Neural cell (in vitro differentiated cells): Measurements from ENCODE around the gene AKT3.

ENCODE experiments used
- EP300 ChIP-seq: fragments of 450-650 bp; conservative IDR thresholded peaks from 2 replicates; pipeline ENCODE4 v1.6.1; 2014; ENCODE audit warnings: antibody characterized with exemption, mild to moderate bottlenecking, moderate library complexity; ENCODE audit not compliant: poor library complexity, severe bottlenecking
- EZH2 ChIP-seq: fragments of 200-600, 300-800 bp; shearing (Covaris generic), sonication (generic); IDR thresholded peaks from 2 replicates; pipeline ENCODE4 v1.6.1; 2014; ENCODE audit warnings: antibody characterized with exemption, low read length, borderline replicate concordance, mild to moderate bottlenecking; ENCODE audit not compliant: insufficient read depth, poor library complexity, severe bottlenecking
- MXI1 ChIP-seq: fragments of 450-650 bp; conservative IDR thresholded peaks from 2 replicates; pipeline ENCODE4 v1.6.1; 2014; ENCODE audit warnings: antibody characterized with exemption, mild to moderate bottlenecking; ENCODE audit not compliant: poor library complexity, severe bottlenecking
- POLR2AphosphoS5 ChIP-seq: IDR thresholded peaks from 2 replicates; pipeline ENCODE4 v1.6.1; 2012
- SMC3 ChIP-seq: fragments of 450-650 bp; conservative IDR thresholded peaks from 2 replicates; pipeline ENCODE4 v1.6.1; 2014; ENCODE audit warnings: antibody characterized with exemption, mild to moderate bottlenecking, moderate library complexity; ENCODE audit not compliant: poor library complexity
- TAF1 ChIP-seq: IDR thresholded peaks from 2 replicates; pipeline ENCODE4 v1.6.1; 2012; ENCODE audit warnings: low read depth
- TF ChIP-seq, protein P1 (sequence below): fragments of 450-650 bp; IDR thresholded peaks from 2 replicates; pipeline ENCODE4 v1.5.1; 2014; ENCODE audit warnings: antibody characterized with exemption, mild to moderate bottlenecking, moderate library complexity; ENCODE audit not compliant: poor library complexity, severe bottlenecking
- TF ChIP-seq, protein P2 (sequence below): IDR thresholded peaks from 2 replicates; pipeline ENCODE4 v1.6.1; 2012; ENCODE audit warnings: borderline replicate concordance

DNA sequence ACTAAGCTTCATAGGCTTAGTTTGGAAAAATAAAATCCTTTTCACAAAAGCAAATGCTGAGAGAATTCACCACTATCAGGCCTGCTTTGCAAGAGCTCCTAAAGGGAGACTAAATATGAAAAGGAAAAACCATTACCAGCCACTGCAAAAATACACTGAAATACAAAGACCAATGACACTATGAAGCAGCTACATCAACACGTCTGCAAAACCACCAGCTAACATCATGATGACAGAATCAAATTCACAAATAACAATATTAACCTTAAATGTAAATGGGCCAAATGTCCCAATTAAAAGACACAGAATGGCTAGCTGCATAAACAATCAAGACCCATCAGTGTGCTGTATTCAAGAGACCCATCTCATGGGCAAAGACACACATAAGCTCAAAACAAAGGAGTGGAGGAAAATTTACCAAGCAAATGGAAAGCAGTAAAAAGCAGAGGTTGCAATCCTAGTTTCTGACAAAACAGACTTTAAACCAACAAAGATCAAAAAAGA, 28.8 kb downstream of the AKT3 start:
- TF ChIP-seq, protein P1, sequence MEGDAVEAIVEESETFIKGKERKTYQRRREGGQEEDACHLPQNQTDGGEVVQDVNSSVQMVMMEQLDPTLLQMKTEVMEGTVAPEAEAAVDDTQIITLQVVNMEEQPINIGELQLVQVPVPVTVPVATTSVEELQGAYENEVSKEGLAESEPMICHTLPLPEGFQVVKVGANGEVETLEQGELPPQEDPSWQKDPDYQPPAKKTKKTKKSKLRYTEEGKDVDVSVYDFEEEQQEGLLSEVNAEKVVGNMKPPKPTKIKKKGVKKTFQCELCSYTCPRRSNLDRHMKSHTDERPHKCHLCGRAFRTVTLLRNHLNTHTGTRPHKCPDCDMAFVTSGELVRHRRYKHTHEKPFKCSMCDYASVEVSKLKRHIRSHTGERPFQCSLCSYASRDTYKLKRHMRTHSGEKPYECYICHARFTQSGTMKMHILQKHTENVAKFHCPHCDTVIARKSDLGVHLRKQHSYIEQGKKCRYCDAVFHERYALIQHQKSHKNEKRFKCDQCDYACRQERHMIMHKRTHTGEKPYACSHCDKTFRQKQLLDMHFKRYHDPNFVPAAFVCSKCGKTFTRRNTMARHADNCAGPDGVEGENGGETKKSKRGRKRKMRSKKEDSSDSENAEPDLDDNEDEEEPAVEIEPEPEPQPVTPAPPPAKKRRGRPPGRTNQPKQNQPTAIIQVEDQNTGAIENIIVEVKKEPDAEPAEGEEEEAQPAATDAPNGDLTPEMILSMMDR = no peak
- no peak for TF ChIP-seq POLR2AphosphoS5
- no peak for TF ChIP-seq SMC3
- TF ChIP-seq, protein P2, sequence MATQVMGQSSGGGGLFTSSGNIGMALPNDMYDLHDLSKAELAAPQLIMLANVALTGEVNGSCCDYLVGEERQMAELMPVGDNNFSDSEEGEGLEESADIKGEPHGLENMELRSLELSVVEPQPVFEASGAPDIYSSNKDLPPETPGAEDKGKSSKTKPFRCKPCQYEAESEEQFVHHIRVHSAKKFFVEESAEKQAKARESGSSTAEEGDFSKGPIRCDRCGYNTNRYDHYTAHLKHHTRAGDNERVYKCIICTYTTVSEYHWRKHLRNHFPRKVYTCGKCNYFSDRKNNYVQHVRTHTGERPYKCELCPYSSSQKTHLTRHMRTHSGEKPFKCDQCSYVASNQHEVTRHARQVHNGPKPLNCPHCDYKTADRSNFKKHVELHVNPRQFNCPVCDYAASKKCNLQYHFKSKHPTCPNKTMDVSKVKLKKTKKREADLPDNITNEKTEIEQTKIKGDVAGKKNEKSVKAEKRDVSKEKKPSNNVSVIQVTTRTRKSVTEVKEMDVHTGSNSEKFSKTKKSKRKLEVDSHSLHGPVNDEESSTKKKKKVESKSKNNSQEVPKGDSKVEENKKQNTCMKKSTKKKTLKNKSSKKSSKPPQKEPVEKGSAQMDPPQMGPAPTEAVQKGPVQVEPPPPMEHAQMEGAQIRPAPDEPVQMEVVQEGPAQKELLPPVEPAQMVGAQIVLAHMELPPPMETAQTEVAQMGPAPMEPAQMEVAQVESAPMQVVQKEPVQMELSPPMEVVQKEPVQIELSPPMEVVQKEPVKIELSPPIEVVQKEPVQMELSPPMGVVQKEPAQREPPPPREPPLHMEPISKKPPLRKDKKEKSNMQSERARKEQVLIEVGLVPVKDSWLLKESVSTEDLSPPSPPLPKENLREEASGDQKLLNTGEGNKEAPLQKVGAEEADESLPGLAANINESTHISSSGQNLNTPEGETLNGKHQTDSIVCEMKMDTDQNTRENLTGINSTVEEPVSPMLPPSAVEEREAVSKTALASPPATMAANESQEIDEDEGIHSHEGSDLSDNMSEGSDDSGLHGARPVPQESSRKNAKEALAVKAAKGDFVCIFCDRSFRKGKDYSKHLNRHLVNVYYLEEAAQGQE = no peak
- TF ChIP-seq EZH2 = no peak
- TF ChIP-seq MXI1 = no peak
- TF ChIP-seq EP300 = no peak
- TF ChIP-seq TAF1 = no peak
